Activated B cell treated with CpG ODN at 0.5 μM for 24 hours (primary cell): ENCODE data around the gene PHTF2. TPM values are rescaled to one million over a fixed set of nuclear protein-coding genes. Genes with fewer than 3 reads are reported as not detected.

ENCODE experiments used
- ATAC-seq: fragments of 200-7000 bp; cut with Tn5 transposase; one replicate; pipeline ENCODE4 v1.10.0; 2021; ENCODE audit warnings: low read depth, mild to moderate bottlenecking, moderate library complexity
- CTCF ChIA-PET: fragments of 350-600 bp; sonication (Branson Sonifier 250); formaldehyde crosslinking; loops from one replicate; lab custom pipeline; 2021; ENCODE audit warnings: antibody characterized with exemption; lab: Charles Lee
- POLR2A ChIA-PET: fragments of 350-600 bp; sonication (Branson Sonifier 250); formaldehyde crosslinking; loops from one replicate; lab custom pipeline; 2021; ENCODE audit warnings: antibody characterized with exemption; lab: Charles Lee
- DNase-seq: peaks from one replicate; pipeline ENCODE4 v3.0.0; 2022
- H3K27ac Mint-ChIP-seq: one replicate; pipeline ENCODE4 v1.8.0; 2020; ENCODE audit warnings: mixed read lengths
- H3K27me3 Mint-ChIP-seq: one replicate; pipeline ENCODE4 v1.8.0; 2021; ENCODE audit warnings: mixed read lengths
- H3K36me3 Mint-ChIP-seq: one replicate; pipeline ENCODE4 v1.8.0; 2021; ENCODE audit warnings: low read depth, mixed read lengths
- H3K4me1 Mint-ChIP-seq: one replicate; pipeline ENCODE4 v1.8.0; 2021; ENCODE audit warnings: mixed read lengths
- H3K4me3 Mint-ChIP-seq: one replicate; pipeline ENCODE4 v1.8.0; 2020; ENCODE audit warnings: mild to moderate bottlenecking, mixed read lengths
- H3K9me3 Mint-ChIP-seq: one replicate; pipeline ENCODE4 v1.8.0; 2020; ENCODE audit warnings: mixed read lengths
- CTCF ChIP-seq: fragments of 200-600 bp; IDR thresholded peaks from one replicate; pipeline ENCODE4 v1.8.0; 2022; ENCODE audit warnings: antibody characterized with exemption, mild to moderate bottlenecking
- intact Hi-C: fragments of 100-400 bp; cut with micrococcal nuclease; formaldehyde crosslinking; loops from one replicate; pipeline ENCODE4 v1.15.1; 2024
- total RNA-seq: library from RNA; stranded (reverse); gene quantifications from 2 replicates; pipeline ENCODE4 v1.2.3, GENCODE V29; 2022

PHTF2 gene
- total RNA-seq, 1 donor from 2014 or later: 38.9 TPM

GRCh38 chr7:77826300-77826699, 27.7 kb downstream of the PHTF2 start:
- peak overlapping the region; percentile 73 for H3K27ac Mint-ChIP-seq
- TF ChIP-seq CTCF: no peak
- ATAC-seq (no peak), DNase-seq (no peak)
- no peak overlapping the region for H3K4me3 Mint-ChIP-seq
- no peaks in the 10 kb centered on the region for H3K27me3 Mint-ChIP-seq
- ChIA-PET CTCF (no interaction called here), POLR2A (interaction anchor here (3.2 kb wide), 1 partner anchor 23 kb away, joined by 19 read pairs; no protein-coding TSS in a partner anchor)
- H3K4me1 Mint-ChIP-seq: peaks cover 87% of the 10 kb centered on the region
- peaks cover 18% of the 10 kb centered on the region for H3K9me3 Mint-ChIP-seq
- peaks cover 35% of the 10 kb centered on the region for H3K36me3 Mint-ChIP-seq
- intact Hi-C loops: no loop called here

- Mint-ChIP-seq H3K4me1 (peaks cover 88% of the 10 kb centered on the region), H3K4me3 (no peak overlapping the region), H3K27me3 (no peaks in the 10 kb centered on the region), H3K27ac (peak overlapping the region; percentile 71), H3K36me3 (peaks cover 25% of the 10 kb centered on the region), H3K9me3 (peaks cover 12% of the 10 kb centered on the region)
- DNase-seq (no peak), ATAC-seq (no peak)
- no peak for TF ChIP-seq CTCF
- CTCF ChIA-PET: interaction anchor here (1.0 to 1.7 kb wide), 2 partner anchors 30 to 68 kb away, joined by 3 to 5 read pairs; partner anchors contain the start of genes PHTF2 and TMEM60
- intact Hi-C loops: no loop called here
- POLR2A ChIA-PET: interaction anchor here (1.2 to 1.6 kb wide), 3 partner anchors 9 to 31 kb away, joined by 3 to 4 read pairs (median 4); no protein-coding TSS in a partner anchor
Observed at GRCh38 chr7:77827999-77828398, 29.4 kb downstream of the PHTF2 start.

- Mint-ChIP-seq H3K4me3 (no peak overlapping the region), H3K9me3 (peaks cover 8% of the 10 kb centered on the region), H3K36me3 (peaks cover 10% of the 10 kb centered on the region), H3K27ac (peak overlapping the region; percentile 55), H3K27me3 (no peaks in the 10 kb centered on the region), H3K4me1 (peaks cover 85% of the 10 kb centered on the region)
- TF ChIP-seq CTCF: no peak
- ChIA-PET POLR2A (interaction anchor here (0.6 to 1.4 kb wide), 2 partner anchors 32 to 171 kb away, joined by 4 to 13 read pairs; partner anchors contain the start of genes PHTF2 and TMEM60), CTCF (no interaction called here)
- ATAC-seq (no peak), DNase-seq (no peak)
- intact Hi-C loops: no loop called here
Observed at GRCh38 chr7:77830649-77831355, 32.2 kb downstream of the PHTF2 start.

GRCh38 chr7:77831481-77831880, 32.9 kb downstream of the PHTF2 start:
- peaks cover 85% of the 10 kb centered on the region for H3K4me1 Mint-ChIP-seq
- peaks cover 6% of the 10 kb centered on the region for H3K9me3 Mint-ChIP-seq
- ChIA-PET CTCF (interaction anchor here (0.9 to 1.2 kb wide), 2 partner anchors 11 to 33 kb away, joined by 3 read pairs; partner anchors contain the start of genes PHTF2 and TMEM60), POLR2A (interaction anchor here (0.7 to 1.4 kb wide), 2 partner anchors 33 to 556 kb away, joined by 4 to 6 read pairs; partner anchors contain the start of genes PHTF2 and TMEM60)
- intact Hi-C loops: no loop called here
- no peak for TF ChIP-seq CTCF
- ATAC-seq (peak; percentile 15), DNase-seq (no peak)
- H3K27ac Mint-ChIP-seq: peak overlapping the region; percentile 55
- no peaks in the 10 kb centered on the region for H3K27me3 Mint-ChIP-seq
- peaks cover 8% of the 10 kb centered on the region for H3K36me3 Mint-ChIP-seq
- peak overlapping the region; percentile 13 for H3K4me3 Mint-ChIP-seq

- ChIA-PET POLR2A (interaction anchor here (0.6 to 0.7 kb wide), 2 partner anchors 416 to 557 kb away, joined by 4 to 6 read pairs; partner anchors contain the start of gene GSAP), CTCF (interaction anchor here (0.9 to 1.2 kb wide), 2 partner anchors 11 to 34 kb away, joined by 3 read pairs; partner anchors contain the start of genes PHTF2 and TMEM60)
- H3K27me3 Mint-ChIP-seq: no peaks in the 10 kb centered on the region
- TF ChIP-seq CTCF: no peak
- peak overlapping the region; percentile 55 for H3K27ac Mint-ChIP-seq
- peaks cover 81% of the 10 kb centered on the region for H3K4me1 Mint-ChIP-seq
- ATAC-seq (no peak), DNase-seq (no peak)
- H3K9me3 Mint-ChIP-seq: peaks cover 3% of the 10 kb centered on the region
- peaks cover 7% of the 10 kb centered on the region for H3K36me3 Mint-ChIP-seq
- intact Hi-C loops: no loop called here
- no peak overlapping the region for H3K4me3 Mint-ChIP-seq
Observed at GRCh38 chr7:77831953-77832352, 33.4 kb downstream of the PHTF2 start.
